K562 (cell line): Measurements from ENCODE around the gene SNX33. TPM values are rescaled to one million over a fixed set of nuclear protein-coding genes. Genes with fewer than 3 reads are reported as not detected.

Experiments used
- ATAC-seq: fragments of 200-7000 bp; cut with Tn5 transposase; 3 replicates; pipeline ENCODE4 v1.9.1; 2020; ENCODE audit warnings: moderate library complexity
- BruUV-seq: library from RNA; stranded (reverse); fragments of 400-500 nt; replicated peaks from 2 replicates; lab custom pipeline; 2021; lab: Mats Ljungman, UMichigan
- CTCF ChIA-PET: fragments of 300-600 bp; formaldehyde crosslinking; extraction: SDS; loops from one replicate; lab custom pipeline; 2021; ENCODE audit warnings: low intra/inter-chr PET ratio; lab: Yijun Ruan, JAX
- POLR2A ChIA-PET: fragments of 300-600, 350-650 bp; sonication (Branson Sonifier 250); formaldehyde crosslinking; extraction: SDS; loops from one replicate; lab custom pipeline; 2021; ENCODE audit warnings: antibody characterized with exemption, inconsistent platforms; lab: Yijun Ruan, JAX
- DNase-seq, 4 experiments: peaks; one replicate each; pipeline versions ENCODE4 v3.0.0 to v3.0.0-alpha.2; 2011 to 2018; ENCODE audit warnings: low spot score in 3 of 4, mixed read lengths in 3 of 4; ENCODE audit errors: extremely low read depth in 1 of 4
- FAIRE-seq: peaks from 2 replicates; lab custom pipeline; 2011; peaks lifted over from hg19 to GRCh38; lab: Jason Lieb, UNC
- H2AFZ ChIP-seq: 2 replicates; pipeline ENCODE4 v1.6.0; 2011; ENCODE audit warnings: low read depth, low read length, control low read depth, inconsistent platforms
- H3K27ac ChIP-seq: fragments of 200-600 bp; 3 replicates; pipeline ENCODE4 v1.8.0; 2011; ENCODE audit warnings: low read depth, mild to moderate bottlenecking, control low read depth, inconsistent platforms, low read length, moderate library complexity, mixed read lengths; ENCODE audit errors: extremely low read depth
- H3K27me3 ChIP-seq, 2 experiments: fragments of 300-600 bp in 1 of 2; 2 replicates in 1 of 2; 3 replicates in 1 of 2; pipeline versions ENCODE4 v1.6.0 to v1.8.0; 2011; ENCODE audit warnings: inconsistent platforms in 2 of 2, low read length in 2 of 2, mild to moderate bottlenecking in 1 of 2, mixed read lengths in 1 of 2, moderate library complexity in 1 of 2; ENCODE audit not compliant: control insufficient read depth in 2 of 2, insufficient read depth in 2 of 2
- H3K36me3 ChIP-seq: fragments of 300-600 bp; 3 replicates; pipeline ENCODE4 v1.8.0; 2011; ENCODE audit warnings: mild to moderate bottlenecking, low read length, inconsistent platforms; ENCODE audit not compliant: control insufficient read depth, insufficient read depth
- H3K4me1 ChIP-seq, 2 experiments: fragments of 200-600 bp in 1 of 2; replicated peaks in 1 of 2; 2 replicates in 1 of 2; 3 replicates in 1 of 2; pipeline versions ENCODE4 v1.5.1 to v1.8.0; 2011; ENCODE audit warnings: inconsistent platforms in 2 of 2, low read length in 2 of 2, mild to moderate bottlenecking in 1 of 2, mixed read lengths in 1 of 2, moderate library complexity in 1 of 2; ENCODE audit not compliant: control insufficient read depth in 2 of 2, insufficient read depth in 2 of 2
- H3K4me2 ChIP-seq: 2 replicates; pipeline ENCODE4 v1.6.1; 2011; ENCODE audit warnings: low read length, control low read depth, inconsistent platforms, mixed read lengths; ENCODE audit not compliant: insufficient read depth
- H3K4me3 ChIP-seq: fragments of 200-600 bp; sonication (generic), shearing (Covaris generic); 2 replicates; pipeline ENCODE4 v1.5.1; 2016; ENCODE audit warnings: control low read depth, inconsistent platforms
- H3K79me2 ChIP-seq: fragments of 200-600 bp; 3 replicates; pipeline ENCODE4 v1.8.0; 2011; ENCODE audit warnings: low read length, inconsistent platforms; ENCODE audit not compliant: control insufficient read depth, insufficient read depth
- H3K9ac ChIP-seq, 2 experiments: 2 replicates each; pipeline versions ENCODE4 v1.6.0 to v1.6.1; 2011; ENCODE audit warnings: low read depth in 2 of 2, low read length in 2 of 2, control low read depth in 1 of 2, inconsistent platforms in 1 of 2, mild to moderate bottlenecking in 1 of 2, mixed read lengths in 1 of 2; ENCODE audit not compliant: insufficient read depth in 1 of 2
- H3K9me1 ChIP-seq: one replicate; pipeline ENCODE4 v1.6.0; 2011; ENCODE audit warnings: inconsistent platforms, mild to moderate bottlenecking, low read length, moderate library complexity; ENCODE audit not compliant: control insufficient read depth, insufficient read depth
- H3K9me3 ChIP-seq: replicated peaks from 2 replicates; pipeline ENCODE4 v1.5.1; 2011; ENCODE audit warnings: low read depth, low read length, inconsistent platforms; ENCODE audit not compliant: control insufficient read depth, insufficient read depth
- H4K20me1 ChIP-seq: replicated peaks from 2 replicates; pipeline ENCODE4 v1.6.1; 2011; ENCODE audit warnings: low read length, inconsistent platforms, mixed read lengths; ENCODE audit not compliant: control insufficient read depth, insufficient read depth
- FOS ChIP-seq: IDR thresholded peaks from 3 replicates; pipeline ENCODE4 v1.6.1; 2011; ENCODE audit not compliant: insufficient read length; ENCODE audit errors: extremely low read depth
- ZNF354B ChIP-seq: fragments of 250-450 bp; sonication (Bioruptor Pico); IDR thresholded peaks from 2 replicates; pipeline ENCODE4 v1.4.0; 2020
- WGBS: fragments of 100-300 bp; shearing (Covaris generic); methylation state at CpG from one replicate; pipeline ENCODE4 v1.1.6; 2016; ENCODE audit warnings: low coverage, mixed read lengths; ENCODE audit not compliant: insufficient coverage; ENCODE audit errors: missing lambda C conversion rate; 5-methylcytosine and 5-hydroxymethylcytosine counted together
- in situ Hi-C: fragments of 300-500 bp; cut with MboI; formaldehyde crosslinking; loops from 4 replicates; pipeline ENCODE4 v1.15.0; 2018; ENCODE audit warnings: inconsistent platforms, mixed read lengths
- intact Hi-C: fragments of 100-400 bp; cut with micrococcal nuclease; formaldehyde crosslinking; loops from 2 replicates; pipeline ENCODE4 v1.14.2; 2022
- polyA plus RNA-seq, 8 experiments: library from polyadenylated mRNA; depleted of rRNA in 4 of 8; stranded (reverse) in 5 of 8; unstranded in 3 of 8; fragments of >200 nt; fragmentation: Nextera tagmentation in 2 of 8; fragmentation: Illumina TruSeq in 1 of 8; extraction: Ambion mirVana in 2 of 8; extraction: Trizol in 1 of 8; gene quantifications; 2 replicates each; pipeline versions ENCODE4 v1.2.1 to v1.2.3, GENCODE V29; 2011 to 2014; ENCODE audit warnings: inconsistent platforms in 1 of 8, missing spikeins in 1 of 8
- total RNA-seq, 7 experiments: library from RNA; depleted of rRNA in 6 of 7; stranded (reverse); fragments of >200 nt in 6 of 7; fragmentation: Illumina TruSeq in 2 of 7; extraction: Trizol in 2 of 7; gene quantifications; 2 replicates each; pipeline versions ENCODE4 v1.2.1 to v1.2.3, GENCODE V29; 2011 to 2021; ENCODE audit warnings: low replicate concordance in 1 of 7
- TF ChIP-seq, protein P1 (sequence below): sonication (generic); formaldehyde crosslinking; IDR thresholded peaks from 2 replicates; pipeline ENCODE4 v1.8.0; 2022; ENCODE audit warnings: missing genetic modification reagents, mild to moderate bottlenecking, moderate library complexity, borderline replicate concordance

SNX33 gene
- total and polyA plus RNA-seq, 9 of the 15 experiments (the other 6 are each of a cell fraction or from before 2014, with no cell fraction given), result 1.4 to 14.1 (median 8.2) TPM

DNA sequence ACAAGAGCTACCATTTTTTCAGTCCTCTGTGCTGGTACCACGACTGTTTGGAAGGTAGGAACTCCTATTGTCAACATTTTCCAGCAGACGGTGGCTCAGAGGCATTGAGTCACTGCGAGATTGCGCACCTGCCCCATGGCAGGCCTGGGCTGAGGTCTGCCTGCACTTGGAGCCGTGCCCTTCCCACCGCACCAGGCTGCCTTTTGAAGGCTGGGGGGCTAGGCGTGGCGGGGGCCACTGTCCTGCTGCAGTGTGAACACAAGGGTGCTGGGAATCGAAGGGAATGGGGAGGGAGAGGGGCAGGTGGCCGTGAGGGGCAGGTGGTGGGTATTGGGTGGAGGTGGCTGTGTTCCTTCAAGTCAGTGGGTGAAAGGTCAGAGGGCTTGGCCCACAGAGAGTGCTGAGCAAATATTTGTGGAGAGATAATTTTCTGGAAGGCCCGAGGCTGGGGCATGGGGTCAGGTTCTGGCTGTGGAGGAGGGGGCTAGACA, 16.3 kb downstream of the SNX33 start (continued):
- TF ChIP-seq ZNF354B (CRISPR knock-in tag), result no peak

DNA sequence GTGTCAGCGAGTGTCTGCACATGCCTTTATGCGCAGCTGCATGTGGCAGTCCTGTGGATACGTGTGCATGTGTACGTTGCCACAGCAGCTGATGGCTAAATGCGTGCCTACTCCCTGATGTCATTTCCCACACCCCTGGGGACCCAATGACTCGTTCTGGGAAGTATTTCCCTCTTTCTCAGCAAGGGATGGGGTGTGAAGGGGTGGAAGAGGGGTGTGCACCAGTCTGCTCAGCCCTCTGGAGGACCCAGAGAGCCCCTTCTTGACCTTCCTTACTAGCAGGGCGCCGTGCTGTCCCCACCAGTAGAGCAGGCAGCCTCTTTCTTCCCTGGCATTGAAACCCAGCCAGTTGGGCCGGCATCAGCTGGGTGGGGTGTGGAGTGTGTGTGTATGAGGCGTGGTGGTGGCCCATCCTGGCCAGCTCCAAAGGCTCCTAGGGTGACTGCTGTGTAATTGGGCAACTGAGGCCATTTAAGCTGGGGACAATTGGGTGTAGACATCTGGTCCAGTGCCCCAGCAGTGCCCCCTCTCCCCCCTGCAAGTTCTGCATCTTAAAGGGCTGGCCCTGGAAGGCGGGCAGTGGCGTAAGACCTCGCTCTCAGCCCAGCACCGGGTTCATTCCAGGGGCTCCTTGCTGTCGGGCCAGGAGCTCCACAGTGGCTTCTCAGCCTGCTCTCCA, 19.2 kb downstream of the SNX33 start:
- Histone ChIP-seq H3K9me1 (peaks cover 3% of the 10 kb centered on the region), H3K79me2 (no peaks in the 10 kb centered on the region), H3K36me3 (no peaks in the 10 kb centered on the region), H3K27ac (no peak overlapping the region), H3K27me3 (no peaks in the 10 kb centered on the region), H3K4me1 (peaks cover 0 to 31% of the 10 kb centered on the region in 2 experiments; a peak in 3 of 5 replicates), H3K4me3 (no peak overlapping the region), H3K9ac (peak overlapping the region in 1 of 2 experiments; percentile 19; a peak in 2 of 4 replicates), H3K9me3 (no peaks in the 10 kb centered on the region), H4K20me1 (peaks cover 3% of the 10 kb centered on the region), H2AFZ (no peak overlapping the region)
- FAIRE-seq (peak; percentile 62), DNase-seq (no peak), ATAC-seq (no peak)
- CTCF ChIA-PET, result no interaction called here
- WGBS, result 46% methylated on average over 12 of the region's 15 CpGs
- POLR2A ChIA-PET, result interaction anchor here (0.7 kb wide), 1 partner anchor 12 kb away, joined by 3 read pairs; no protein-coding TSS in a partner anchor
- in situ Hi-C loops, result no loop called here
- intact Hi-C loops, result no loop called here
- TF ChIP-seq FOS, result no peak
- TF ChIP-seq, protein P1, sequence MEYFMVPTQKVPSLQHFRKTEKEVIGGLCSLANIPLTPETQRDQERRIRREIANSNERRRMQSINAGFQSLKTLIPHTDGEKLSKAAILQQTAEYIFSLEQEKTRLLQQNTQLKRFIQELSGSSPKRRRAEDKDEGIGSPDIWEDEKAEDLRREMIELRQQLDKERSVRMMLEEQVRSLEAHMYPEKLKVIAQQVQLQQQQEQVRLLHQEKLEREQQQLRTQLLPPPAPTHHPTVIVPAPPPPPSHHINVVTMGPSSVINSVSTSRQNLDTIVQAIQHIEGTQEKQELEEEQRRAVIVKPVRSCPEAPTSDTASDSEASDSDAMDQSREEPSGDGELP, result peak; percentile 14; the same call in 1 of the 2 replicates
- TF ChIP-seq, all 486 proteins: peak for 1
- H3K4me2 ChIP-seq, result no peak overlapping the region
- no TSS peak for BruUV-seq
